HPDE6-E6E7 (cell line): ENCODE results near the gene THTPA.
A peak's percentile ranks its signal among the peaks of the same experiment; 100 is the strongest.

Experiments
- DNase-seq: peaks from one replicate; pipeline ENCODE4 v3.0.0; 2011; ENCODE audit warnings: missing footprints; ENCODE audit errors: extremely low spot score

The THTPA gene, protein sequence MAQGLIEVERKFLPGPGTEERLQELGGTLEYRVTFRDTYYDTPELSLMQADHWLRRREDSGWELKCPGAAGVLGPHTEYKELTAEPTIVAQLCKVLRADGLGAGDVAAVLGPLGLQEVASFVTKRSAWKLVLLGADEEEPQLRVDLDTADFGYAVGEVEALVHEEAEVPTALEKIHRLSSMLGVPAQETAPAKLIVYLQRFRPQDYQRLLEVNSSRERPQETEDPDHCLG

GRCh38 chr14:23555882-23556699 is at the start of gene THTPA:
Gene THTPA, plus strand, starts transcription at chr14:23556271. Its CDS starts 487 bp downstream, at chr14:23556758.
- DNase-seq: peak; percentile 90

DNA sequence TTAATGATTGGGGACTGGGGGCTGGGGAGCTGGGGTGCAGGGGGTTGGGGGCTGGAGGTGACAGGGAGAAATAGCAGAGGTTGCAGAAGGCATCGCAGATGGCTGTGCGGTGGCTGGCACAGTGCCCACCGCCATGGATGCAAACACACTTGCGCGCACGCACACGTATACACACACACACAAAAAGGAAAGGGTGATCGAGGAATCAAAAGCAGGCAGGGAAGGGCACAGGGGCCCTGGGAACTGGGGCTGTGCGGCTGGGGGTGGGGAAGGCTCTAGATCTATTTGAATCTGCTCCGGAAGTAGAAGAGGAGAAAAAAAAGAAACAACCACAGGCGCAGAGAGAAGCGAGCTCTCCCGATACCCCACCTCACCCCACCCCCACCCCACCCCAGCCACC is 43.9 kb upstream of the THTPA start:
- DNase-seq: no peak

GRCh38 chr14:23513005-23513817 is 42.9 kb upstream of the THTPA start:
- DNase-seq: no peak

DNA sequence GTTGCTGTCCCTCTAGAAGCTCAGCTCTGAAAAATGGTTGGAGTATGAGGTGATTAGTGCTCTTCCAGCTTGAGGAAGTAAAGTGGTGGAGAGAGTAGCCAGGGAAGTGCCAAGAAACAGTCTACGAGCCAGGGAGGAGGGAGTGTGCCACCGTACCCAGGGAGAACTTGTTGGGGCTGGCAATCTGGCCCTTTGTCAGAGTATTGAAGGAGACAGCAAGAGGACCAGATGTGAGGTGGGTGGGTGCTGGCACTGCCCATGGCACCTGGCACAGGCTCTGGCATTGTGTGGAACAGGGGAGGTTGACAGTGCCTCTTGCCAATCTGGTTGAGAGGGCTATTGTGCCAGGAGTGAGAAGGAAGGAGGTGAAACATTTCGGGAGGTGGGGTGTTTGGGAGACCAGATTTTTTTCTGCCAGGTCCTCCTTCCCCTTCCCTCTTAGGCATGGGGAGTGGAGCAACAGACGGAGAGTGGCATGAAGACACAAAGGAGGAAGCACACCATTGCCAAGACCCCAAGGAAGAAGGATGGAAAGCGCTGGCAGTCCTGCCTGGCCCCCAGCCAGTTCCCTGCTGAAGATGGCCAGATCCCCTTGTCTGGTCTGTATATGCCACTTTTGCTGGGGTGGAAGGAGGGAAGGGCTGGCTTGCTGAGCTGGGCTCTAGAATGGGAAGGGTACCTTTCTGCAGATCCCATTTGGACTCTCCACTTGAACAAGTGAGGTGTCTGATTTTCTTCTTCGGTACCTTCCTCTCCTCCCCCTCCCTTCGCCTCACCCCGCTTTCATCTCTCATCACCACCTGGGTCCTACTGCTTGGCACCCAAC is 42.0 kb upstream of the THTPA start:
- DNase-seq: no peak

DNA sequence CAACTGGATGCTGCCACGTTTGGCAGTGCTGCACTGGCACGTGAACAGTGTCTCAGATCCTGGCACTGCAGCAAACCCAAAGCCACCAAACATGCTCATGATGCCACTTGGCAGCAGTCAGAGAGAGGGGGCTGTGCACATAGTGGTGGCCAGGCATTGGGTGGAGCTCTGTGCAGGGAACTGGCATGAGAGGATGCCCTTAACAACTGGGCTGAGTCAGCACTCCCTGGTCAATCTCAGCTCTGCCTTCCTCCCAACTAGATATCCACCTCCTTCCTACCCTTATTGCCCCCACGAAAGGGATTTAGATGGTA is 41.5 kb upstream of the THTPA start:
- DNase-seq: no peak

DNA sequence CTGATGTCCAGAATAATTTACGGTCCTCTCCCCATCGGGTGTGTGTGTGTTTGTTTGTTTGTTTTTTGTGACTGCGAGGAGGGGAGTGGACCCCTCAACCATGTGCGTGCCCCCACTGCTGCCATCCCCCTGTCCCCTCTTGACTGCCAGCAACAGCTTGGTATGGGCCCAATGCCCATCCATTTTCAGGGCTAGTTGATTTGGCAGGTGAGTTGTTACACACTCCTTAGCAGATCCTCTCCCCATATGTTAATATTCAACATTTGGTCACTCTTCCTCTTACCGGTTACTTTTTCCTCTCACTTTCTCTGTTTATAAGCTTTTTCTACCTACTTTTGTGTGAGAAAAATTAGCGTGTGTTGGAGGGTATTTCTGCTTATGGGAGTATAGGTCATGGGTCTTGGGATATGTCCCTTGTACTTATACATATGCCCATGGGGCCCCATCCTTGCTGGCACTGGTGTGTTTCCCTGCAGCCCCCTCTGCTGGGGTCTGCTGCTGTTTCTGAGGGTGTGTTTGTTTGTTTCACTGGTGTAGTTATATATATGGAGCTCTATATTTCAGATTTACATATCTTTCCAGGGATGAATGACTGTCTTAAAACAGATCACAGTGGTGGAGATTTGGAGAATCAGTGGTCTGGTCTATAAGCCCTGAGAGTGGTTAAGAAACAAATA is 38.3 kb upstream of the THTPA start:
- no peak for DNase-seq

- DNase-seq: no peak
Measured at GRCh38 chr14:23518709-23519108, 37.4 kb upstream of the THTPA start.

GRCh38 chr14:23520899-23521533 is 35.1 kb upstream of the THTPA start:
- no peak for DNase-seq

GRCh38 chr14:23521785-23522640 is 34.1 kb upstream of the THTPA start:
- no peak for DNase-seq

DNA sequence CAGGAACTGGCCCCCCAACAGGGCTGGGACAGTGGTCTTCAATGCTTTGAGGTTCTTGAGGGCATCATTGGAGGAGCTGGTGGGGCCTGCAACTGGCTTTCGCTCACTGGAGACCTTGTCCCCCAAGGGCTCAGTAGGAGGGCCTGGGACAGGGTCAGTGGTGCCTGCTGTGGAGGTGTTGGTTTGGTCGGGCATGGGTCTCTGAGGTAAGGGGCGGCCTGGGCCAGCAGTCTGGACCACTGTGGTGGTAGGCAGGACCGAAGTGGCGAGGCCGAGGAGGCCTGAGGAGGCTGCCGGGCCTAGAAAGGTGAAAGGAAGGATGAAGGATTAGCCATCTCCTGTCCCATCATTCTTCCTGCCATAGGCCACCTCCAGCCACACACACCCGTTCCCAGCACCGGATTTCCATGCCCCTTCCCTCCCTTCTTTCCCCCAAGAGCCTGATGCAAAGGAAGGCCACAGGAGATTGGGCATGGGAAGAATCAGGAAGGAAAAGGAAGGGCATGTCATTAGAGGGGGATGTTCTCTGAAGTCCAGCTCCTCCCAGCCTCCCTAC is 33.4 kb upstream of the THTPA start:
- DNase-seq: no peak

DNA sequence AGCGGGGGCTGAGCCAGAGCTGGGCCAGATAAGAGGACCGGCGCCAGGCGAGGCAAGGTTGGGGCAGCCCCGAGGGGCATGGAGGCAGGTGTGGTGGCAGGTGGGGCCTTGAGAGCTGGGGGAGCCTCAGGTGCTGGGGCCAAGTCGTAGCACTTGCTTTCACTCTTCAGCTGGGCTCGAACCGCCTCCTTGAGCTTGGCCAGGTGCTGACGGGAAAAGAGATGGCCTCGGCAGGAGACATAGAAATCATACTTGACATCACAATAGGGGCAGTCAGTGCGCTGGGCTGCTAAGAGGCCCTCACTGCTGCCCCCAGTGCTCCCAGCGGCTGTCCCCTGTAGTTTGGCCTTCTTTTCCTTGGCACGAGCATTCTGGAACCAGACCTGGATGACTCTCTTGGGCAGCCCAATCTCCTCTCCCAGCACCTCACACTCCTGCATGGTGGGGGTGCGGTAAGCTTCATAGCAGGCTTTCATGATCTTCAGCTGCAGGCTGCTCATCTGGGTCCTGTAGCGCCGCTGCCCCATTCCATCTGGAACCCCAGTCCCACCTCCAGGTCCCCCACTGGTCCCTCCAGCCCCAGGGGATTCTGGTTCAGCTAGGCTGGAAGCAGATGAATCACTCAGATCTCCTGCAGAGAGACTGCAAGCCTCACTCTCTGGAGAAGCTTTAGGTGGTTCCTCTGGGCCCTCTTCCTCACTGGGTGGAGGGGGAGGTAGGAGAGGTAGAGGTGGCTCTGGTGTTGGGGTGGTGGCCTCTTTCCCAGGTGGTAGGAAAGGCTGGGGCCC is 32.6 kb upstream of the THTPA start:
- DNase-seq: no peak

- no peak for DNase-seq
Measured at GRCh38 chr14:23524954-23525353, 31.1 kb upstream of the THTPA start.

DNA sequence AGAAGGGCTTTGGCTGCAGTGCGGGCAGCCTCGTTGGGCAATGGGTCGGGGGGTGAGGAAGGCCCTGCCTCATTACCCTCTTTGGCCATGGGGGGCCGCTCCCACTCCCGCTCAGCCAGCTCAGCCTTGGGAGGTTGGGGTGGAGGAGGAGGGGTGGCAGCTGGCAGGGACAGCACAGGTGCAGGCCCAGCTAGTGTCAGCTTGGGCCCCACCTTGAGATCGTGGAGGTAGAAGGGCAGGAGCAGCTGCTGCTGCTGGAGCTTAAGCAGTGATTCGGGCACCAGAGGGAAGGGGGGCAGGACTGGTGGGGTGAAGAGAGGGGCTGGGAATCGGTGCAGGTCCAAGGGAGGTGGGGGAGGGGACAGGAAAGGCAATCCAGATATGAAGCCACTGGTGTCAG is 30.5 kb upstream of the THTPA start:
- DNase-seq: no peak

DNA sequence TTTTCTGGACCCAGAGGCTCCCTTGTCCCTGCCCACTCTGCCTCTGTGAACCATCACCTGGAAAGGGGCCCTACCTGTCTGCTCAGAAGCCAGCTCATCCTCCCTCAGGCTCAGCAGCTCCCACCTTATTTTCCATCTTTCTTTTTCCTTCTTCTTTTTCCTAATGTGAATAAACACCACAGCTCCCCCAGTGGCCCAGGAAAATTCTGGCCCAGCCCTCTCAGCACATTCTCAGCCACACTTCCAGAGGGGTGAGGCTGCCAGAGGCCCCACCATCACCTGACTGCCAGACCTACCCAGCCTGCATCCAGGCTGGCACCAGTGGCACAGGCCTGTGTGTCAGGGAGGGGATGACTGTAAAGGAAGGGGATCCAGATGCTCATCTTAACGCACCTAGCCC is 27.5 kb upstream of the THTPA start:
- no peak for DNase-seq

- no peak for DNase-seq
Measured at GRCh38 chr14:23529016-23529415, 27.1 kb upstream of the THTPA start.

DNA sequence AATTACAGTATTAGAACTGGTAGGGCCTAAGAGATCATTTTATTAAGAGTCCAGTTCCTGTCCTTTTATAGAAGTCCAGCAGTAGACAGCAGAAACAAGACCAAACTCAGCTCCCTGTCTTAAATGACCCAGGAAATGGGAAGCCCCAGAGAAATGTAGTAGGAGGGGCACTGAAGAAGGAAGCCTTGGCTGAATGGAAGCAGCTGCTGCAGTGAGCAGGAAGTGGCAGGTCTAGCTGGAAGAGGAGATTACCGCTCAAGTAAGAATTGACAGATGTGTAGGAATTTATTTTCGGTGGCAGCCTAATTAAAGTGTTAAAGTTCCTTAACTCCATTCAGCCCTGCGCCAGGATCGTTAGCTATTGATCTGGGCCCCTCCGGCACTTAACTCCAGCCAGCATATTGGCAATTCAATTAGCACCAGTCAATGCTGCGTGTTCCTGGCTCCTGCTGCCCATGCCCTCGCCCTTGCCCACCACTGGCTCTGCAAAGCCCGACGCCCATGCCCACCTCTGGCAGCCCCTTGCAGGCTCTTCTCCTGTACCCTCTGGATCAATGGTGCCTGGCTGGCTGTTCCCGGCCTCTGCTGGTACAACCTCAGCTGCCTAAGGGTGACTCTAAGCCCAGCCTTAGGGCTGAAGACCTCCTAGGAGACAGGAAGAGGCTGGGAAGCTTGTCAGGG is 25.6 kb upstream of the THTPA start:
- DNase-seq: no peak

GRCh38 chr14:23531391-23531790 is 24.7 kb upstream of the THTPA start:
- DNase-seq: no peak

GRCh38 chr14:23532658-23533057 is 23.4 kb upstream of the THTPA start:
- DNase-seq: no peak
